Eye (tissue), 1 donor: ENCODE data around the gene NFIA.
"Not testable (repeated sequence)": the region's sequence is repeated elsewhere in the genome, so short reads cannot be mapped to it uniquely, and the experiment has no call there.

Source experiments
- DNase-seq: peaks from one replicate; pipeline ENCODE4 v3.0.0-alpha.2; 2015

The NFIA gene

DNA sequence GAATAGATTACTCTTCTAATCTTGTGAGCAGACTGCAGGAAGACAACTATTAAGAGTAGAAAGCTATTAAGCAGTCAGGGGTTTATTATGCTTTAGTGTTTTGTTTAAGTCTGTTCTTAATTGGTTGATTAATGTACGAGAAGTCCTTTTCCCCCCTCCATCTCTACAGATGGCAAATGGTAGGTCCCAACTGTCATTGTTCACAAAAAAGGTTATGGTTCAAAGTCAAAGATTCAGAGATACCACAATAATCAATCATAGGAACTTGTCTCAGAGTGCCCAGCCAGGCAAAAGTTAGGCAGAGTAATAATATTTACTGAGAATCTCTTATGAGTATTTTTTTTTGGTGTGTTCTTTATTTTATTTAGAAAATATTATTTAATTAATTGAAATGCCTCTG, 26.8 kb downstream of the NFIA start:
- DNase-seq: no peak

DNA sequence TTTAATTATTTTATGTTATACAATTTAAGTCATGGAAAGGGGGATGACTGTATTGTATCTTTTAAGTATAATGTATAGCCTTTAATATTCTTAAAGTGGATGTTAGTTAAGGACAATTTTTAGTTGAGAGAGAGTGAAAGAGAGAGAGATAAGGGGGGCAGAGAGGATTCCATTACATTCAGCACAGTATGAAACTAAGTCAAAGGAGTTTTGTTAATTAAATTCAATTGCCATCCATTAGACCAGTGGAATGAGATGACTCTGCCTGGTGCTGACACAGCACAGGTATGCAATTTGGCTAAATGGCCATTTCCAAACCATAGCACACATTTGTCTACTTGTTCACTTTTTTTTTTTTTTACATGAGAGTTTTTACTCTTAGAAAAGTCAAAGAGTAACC, 27.5 kb downstream of the NFIA start:
- DNase-seq: no peak

DNA sequence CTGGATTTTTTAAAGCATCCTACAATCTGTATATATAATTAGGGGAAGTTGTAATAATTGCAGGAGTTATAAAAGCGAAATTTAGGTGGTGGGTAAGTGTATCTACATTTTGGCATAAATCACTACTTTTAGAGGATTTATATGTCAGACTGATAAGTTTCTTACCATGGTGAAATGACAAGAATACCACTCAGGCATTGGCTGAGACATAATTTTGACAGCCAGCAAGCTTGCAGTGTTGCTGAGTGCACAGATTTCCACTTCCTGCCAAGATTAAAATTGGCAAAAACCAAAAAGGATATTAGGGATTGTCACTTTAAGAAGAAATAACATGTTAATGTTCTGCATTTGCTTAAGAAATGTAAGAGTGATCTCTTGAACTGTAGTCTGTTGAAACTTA, 28.2 kb downstream of the NFIA start:
- DNase-seq: no peak

DNA sequence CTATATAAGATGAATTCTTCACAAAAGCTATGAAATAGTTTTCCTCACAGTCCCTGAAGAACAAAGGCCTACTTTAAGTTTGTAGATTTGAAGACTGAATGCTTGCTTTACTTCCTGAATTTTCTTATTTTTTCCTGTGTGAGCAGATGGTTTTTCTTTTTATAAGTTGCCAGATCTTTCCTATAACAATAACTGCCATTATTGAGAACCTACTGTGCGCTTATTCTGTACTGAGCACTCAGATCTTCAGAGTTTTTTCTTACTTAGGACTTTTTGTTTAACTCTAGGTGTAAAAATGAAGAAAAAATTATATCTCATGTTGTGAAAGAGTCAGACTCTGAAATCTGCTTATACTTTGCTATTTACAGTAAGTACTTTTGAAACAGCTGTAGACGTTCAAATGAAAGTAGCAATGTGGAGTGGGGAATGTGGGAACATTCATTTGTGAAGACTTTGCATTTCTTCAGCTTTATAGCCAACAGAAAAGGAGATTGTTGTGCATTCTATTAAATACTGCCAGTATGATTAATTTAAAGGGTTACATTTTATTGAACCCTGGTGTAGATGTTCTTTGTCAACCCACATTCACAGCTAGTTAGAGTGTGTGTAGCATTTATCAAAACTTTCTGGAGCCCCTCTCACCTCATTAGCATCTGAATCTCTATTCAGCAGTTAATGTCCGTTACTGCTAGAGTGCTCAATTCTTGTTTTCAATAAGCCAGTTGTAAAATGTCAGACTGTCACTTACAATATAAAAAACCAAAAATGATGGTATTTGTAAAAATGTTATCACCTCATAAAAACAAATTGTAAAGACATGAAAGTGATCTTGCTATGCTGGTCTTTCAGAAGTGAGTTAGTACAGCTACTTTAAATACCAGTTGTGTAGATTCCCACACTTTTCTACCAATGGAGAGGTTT, 29.0 kb downstream of the NFIA start:
- DNase-seq: no peak

DNA sequence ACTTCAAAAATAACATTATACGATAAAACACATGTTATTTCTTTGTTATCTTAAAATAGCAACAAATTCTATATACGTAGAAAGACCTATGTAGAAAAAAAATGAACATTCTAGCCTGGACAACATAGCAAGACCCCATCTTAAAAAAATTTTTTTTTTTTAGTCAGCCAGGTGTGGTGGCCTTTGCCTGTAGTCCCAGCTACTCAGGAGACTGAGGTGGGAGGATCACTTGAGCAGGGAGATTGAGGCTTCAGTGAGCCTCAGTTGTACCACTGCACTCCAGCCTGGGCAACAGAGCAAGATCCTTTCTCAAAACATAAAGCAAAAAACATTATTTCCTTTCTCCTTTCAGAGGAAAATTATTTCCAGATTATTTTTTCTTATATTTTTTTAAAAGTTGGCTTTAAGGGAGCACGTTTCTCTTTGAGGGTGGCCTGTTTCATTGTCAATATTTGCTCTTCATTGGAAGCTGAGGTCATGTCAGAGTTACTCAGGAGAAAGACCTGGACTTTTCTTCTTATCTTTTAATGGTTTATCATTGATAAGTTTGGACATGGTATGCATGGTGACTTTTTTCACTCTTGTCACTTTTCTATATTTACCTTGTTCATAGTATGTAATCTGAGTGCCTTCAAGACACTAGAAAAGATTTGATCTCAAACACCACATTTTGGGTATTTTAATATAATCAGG, 32.0 kb downstream of the NFIA start:
- DNase-seq: no peak

DNA sequence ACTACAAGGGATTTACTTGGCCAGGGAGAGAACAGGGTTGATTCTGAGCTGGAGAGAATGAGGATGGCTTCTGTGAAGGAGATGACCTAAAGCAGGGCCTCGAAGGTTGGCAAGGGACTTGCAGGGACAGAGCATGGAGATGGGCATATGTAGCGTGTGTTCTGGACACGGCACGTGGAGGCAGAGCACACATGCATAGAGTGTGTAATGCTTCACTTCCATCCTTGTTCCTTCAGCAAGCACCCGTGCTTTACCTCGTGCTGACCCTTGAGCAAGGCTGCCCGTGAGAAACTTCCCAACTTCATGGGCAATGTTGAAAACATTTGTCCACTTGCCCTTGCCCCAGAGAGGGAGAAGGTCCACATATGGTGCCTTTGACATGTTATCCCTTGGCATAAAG, 33.1 kb downstream of the NFIA start:
- DNase-seq: no peak

DNA sequence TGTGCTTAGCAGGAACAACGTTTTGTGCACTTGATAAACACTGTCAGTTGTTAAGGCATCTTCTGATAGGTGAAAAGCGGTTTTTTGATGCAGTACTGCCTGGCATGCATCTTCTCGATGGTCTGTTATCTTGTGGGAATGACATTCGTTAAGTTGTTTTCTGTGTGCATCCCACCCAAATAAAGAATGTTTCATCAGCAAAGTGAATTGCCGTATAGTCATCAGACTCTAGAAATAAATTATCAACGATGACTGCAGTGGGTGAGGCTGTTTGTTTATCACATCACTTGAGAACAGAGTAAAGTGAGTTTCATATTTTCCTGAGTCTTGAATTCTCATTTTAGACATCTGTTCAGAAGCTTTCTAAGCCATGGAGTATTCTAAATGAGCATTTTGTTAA, 34.1 kb downstream of the NFIA start:
- DNase-seq: no peak

DNA sequence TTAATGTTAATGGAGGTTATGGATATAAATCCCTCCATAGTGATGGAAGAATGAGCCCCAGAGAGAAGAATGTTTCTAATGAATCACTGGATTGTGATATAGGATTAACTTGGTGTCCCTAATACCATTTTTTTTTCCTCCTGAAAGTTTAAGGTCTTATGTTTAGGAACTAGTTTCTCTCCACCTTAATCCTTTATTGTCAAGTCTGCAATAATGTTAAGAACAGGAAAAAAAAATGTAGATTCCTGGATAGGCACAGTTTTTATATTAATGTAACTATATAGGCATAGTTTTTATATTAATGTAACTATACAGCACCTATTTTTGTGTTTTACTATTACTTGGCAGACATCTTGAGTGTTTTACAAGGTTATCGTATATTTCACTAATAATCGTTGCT, 34.9 kb downstream of the NFIA start:
- DNase-seq: no peak

DNA sequence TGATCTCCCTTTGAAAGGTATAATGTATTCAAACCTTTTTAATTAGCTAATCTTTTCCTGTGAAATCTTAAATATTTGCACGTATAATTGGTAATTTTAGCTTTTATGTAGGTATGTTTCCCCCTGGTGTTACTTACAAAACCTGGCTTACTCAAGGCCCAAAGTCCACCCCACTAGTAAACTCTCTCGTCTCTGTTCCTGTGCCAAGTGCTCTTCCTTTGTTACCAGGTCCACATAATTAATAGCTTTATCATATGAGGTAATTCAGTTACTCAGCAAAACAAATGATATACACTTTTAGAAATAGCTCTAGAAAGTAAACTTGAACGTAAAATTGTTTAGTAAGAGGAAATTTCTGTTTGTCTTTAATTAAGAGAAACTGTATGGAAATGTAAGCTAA, 36.7 kb downstream of the NFIA start:
- no peak for DNase-seq

DNA sequence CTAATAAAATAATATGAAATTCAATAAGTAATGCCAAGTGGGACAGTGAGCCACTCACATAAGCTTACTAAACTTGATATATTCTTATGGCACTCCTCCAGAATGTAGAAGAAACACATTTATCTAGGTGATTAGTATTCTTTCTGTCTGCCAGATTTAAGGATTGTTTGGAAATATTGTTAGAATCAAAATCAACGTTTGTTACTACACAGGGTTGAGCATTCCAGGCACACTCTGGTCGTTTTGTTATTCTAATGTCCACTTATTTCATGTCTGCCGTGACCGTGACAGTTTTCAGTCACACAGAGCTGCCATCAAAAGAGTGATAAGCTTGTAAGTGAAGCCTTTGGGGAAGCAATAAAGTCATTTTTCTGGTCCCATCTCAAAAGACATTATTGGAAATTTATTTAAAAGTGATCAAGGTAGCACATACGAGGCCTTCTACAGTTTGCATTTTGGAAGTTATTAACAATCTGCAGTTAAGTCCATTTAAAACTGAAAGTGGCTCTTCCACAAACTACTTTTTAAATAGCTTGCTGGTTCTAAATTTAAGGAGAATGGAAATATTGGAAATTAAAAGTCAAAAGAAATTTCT, 38.0 kb downstream of the NFIA start:
- no peak for DNase-seq

DNA sequence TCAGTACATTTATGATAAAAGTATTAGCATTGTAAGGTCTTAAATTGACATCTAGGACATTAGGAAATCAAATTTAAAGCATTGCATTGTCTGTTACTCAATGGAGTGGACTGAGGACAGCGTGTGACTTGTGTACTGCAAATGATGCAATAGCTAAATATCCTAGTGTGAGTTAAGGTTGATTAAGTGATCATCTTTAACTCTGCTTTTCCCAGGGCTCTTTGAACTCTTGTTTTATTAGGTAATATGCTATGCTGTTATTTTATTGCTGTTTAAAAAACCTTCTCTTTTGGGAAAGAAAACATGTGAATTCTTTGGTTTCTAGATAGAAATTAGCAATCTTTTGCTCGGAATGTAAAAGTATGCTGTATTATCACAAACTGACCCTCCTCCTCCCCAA, 38.6 kb downstream of the NFIA start:
- DNase-seq: no peak

DNA sequence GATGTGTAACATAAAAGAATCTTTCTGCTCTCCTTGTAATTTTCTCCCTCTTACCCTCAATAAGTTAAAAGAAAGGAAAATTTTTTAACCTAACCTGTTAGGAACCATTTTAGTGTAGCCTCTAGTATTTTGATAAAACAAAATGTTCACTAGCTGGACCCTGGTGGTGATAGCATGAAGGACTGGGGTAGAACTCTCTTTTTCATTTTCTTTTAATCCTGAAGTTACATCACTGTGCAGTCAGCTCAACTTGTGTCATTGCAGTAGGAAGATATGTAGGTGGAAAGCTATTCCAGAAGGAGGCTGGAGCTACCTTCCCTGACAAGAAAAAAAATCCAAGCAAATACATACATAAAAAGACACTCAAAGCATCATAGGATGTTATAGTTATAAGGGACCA, 39.3 kb downstream of the NFIA start:
- no peak for DNase-seq

DNA sequence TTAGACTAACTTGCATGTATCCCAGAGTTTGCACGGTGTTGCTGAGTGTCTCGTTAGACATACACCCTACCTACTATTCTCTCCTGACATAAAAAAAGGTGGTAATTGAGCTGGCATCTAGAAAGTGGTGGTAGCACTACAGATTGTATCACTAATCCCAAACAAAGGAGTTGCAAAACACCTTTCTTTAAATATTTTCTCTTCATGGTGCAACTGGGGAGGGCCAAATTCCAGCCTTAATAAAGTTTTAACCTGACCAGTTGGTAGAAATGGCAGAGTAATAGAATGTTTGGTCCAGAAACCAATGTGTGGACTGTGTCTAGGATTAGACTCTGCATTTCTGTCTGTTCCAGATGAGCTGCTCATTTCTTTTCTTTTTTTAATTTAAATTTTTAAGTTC, 40.0 kb downstream of the NFIA start:
- no peak for DNase-seq

DNA sequence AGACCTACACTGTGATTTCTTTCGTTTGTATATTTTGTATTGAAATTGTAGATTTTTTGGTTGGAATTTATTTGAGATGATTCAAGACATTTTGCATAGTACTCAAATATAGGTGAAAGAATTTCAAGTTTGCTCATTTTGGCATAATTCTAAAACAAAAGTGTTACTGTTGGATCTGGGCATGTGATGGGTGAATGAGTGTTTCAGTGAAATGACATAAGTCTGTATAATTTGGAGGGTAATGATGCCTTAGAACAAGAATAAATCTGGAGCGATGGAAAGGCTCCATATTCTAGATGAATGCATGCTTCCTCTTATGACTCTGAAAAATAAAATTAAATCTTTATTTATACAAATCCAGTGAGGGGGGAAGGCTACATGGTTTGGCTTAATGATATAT, 41.0 kb downstream of the NFIA start:
- no peak for DNase-seq

DNA sequence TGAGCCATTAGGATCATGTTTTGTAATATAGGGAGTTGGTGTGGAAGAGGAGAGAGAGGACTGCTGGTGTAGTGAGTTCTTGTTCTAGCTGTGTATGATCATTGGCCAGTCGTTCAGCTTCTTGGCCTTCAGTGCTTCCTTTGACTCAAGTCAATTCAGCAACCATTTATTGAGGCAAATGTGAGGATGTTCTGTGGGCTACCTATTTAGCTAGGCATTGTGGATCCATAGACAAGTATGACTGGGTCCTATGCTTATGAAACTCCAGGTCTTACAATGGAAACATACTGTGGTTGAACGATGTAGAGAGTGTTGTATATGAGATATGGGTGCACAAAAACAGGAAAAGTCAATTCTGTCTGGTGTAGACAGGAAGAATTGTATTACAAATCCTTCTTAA, 41.7 kb downstream of the NFIA start:
- no peak for DNase-seq

DNA sequence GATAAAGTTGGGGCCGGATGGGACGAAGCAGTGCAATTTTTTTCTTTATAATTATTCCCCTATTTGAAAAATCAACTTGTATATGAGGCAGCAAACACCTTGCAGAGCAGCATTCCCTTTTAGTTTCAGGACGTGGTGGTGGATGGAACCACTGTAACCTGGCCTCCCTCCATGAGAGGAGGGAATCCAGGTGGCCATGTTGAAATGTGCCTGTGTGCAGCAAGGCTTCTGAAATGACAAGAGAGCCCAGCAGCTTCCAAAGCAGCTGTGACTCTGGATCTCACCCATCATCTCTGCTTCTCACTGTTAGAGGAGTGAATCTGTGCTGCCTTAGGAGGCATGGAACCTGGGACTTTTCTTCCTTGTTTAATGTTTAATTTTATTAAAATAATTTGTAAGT, 42.3 kb downstream of the NFIA start:
- DNase-seq: no peak

DNA sequence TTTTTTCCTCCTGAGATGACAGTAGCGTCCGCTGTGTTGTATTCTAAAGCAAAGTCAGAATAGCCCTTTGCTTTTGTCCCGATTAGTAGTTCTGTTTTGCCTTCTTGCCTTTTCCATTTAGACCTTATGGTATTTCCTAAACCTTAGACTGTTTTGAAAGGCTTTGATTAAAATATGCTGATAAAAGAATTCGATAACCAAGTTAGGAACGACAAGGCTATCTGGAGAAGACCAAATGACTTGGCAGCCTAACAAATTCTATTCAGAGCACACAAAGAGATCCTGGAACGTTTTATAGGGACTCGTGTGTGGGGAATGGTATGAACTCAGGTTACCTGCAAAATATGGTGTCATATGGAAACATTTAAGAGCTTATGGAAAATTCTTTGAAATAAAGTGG, 42.9 kb downstream of the NFIA start:
- DNase-seq: no peak

DNA sequence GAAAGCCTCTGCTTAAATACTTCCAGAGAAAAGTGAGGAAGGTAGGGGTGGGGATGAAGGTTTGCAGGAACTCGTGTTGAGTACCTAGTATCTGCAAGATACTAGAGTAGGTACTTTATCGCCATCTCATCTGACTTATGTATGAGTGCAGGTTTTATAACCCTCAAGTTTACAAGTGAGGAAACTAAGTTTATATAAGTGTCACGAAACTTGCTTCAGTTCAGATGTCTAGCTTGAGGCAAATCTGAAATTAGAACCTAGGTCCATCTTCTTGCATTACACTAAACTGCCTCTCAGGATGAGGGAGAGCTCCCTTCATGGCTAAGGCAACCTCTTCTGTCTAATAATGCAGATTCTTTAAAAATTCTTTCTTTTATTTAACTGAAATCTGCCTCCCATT, 43.5 kb downstream of the NFIA start:
- no peak for DNase-seq

DNA sequence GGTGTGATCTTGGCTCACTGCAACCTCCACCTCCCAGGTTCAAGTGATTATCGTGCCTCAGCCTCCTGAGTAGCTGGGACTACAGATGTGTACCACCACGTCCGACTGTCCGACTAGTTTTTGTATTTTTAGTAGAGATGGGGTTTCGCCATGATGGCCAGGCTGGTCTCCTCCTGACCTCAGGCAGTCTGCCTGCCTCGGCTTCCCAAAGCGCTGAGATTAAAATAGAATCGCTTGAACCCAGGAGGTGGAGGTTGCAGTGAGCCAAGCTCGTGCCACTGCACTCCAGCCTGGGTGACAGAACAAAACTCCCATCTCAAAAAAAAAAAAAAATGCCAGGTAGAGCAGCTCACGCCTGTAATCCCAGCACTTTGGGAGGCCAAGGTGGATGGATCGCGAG, 44.5 kb downstream of the NFIA start:
- DNase-seq: not testable (repeated sequence)

DNA sequence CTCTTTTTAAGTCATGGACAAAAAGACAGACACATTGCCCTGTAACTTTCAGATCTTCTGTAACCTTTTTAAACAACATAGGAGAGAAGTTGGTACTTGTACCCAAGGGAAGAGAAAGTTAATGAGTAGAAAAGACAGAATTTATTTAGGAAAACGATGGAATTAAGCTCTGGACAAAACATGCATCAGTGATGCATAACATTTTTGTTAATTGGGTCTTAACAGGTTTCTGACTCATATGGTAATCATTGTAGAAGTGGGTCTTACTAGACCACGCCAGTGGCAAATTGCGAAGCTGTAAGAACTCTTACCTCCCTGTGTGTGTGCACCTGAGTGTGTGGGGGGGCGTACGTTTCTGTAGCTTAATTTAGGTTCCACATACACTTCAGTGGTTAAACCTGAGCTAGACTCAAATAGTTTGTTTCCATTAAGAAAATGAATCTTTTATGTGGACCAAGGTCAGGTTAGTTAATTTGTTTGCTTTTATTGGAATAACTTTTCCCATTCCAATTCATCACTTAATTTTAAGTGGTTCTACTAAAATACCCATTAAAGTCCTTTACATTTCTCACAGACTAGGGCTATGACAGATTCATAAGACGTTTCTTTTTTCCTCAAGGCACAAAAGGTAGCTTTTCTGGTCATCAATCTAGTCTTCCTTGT, 48.1 kb downstream of the NFIA start:
- DNase-seq: no peak

DNA sequence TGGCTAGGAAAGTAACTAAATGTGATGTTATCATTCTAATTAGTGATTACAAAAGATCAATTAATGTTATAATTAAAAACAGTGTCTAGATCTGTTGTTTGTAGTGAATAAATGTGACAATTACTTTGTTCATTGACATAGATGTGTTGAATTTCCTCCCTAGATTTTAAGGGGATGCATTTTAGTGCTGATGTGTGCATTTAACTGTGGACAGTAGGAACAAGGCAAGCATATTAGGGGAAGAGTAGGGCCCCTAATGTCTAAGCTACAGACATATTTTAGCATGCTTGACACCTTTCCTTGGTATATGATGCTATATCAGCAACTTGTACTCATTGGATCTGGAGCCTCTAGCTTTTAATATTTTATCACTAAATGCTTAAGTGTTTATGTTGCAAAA, 48.9 kb downstream of the NFIA start:
- no peak for DNase-seq

DNA sequence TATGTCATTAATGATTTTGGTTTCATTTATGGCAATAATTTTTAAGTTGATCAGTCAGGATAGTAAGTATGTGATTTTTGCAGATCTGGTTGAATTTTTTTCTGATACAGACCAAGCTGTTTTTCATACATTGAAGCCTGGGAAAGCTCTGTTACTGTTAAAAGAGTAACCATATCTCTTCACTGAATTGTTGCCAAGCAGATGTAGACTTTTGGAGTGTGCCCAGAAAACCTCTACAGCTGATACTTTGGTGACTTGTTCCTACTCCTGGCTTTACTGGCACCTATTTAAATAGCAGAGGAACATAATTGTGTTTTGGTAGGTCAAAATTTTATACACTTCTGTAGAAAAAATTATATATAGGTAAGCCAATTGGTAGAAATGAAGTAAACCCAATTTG, 49.4 kb downstream of the NFIA start:
- DNase-seq: peak; percentile 62

DNA sequence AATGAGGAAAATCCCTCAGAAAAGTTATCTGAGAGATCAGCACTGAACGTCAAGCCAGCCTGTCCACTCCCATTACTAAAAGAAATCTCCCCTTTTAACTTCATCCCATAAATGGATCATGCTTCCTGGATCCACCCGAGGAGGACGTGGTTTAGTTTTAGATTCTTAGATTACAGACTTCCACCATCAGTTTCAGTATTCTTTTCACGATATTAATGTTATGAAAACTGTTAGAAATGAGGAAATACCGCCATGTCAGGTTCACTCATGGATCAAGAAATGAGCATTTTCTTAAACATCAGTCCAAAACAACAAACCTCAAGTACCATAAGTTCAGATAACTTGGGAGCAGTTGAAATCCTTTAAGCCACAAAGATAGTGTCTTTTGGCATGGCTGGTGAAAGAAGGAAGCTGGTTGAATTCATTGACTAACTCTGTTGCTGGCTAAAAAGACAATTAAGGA, 49.8 kb downstream of the NFIA start:
- DNase-seq: peak; percentile 39
